Osteocyte (in vitro differentiated cells): ENCODE measurements around the gene TRIM41. TPM values are rescaled to one million over a fixed set of nuclear protein-coding genes. Genes with fewer than 3 reads are reported as not detected.

Source experiments
- DNase-seq: peaks from one replicate; pipeline ENCODE4 v3.0.0; 2021; ENCODE audit warnings: mixed read lengths; ENCODE audit not compliant: unreplicated experiment; ENCODE audit errors: extremely low spot score
- H3K27ac Mint-ChIP-seq: one replicate; pipeline ENCODE4 v1.8.0; 2021; ENCODE audit warnings: mild to moderate bottlenecking, mixed read lengths; ENCODE audit not compliant: unreplicated experiment
- H3K27me3 Mint-ChIP-seq: one replicate; pipeline ENCODE4 v1.8.0; 2021; ENCODE audit warnings: mixed read lengths; ENCODE audit not compliant: unreplicated experiment
- H3K36me3 Mint-ChIP-seq: one replicate; pipeline ENCODE4 v1.8.0; 2021; ENCODE audit warnings: mixed read lengths; ENCODE audit not compliant: unreplicated experiment
- H3K4me1 Mint-ChIP-seq: one replicate; pipeline ENCODE4 v1.8.0; 2021; ENCODE audit warnings: mixed read lengths; ENCODE audit not compliant: unreplicated experiment
- H3K4me3 Mint-ChIP-seq: one replicate; pipeline ENCODE4 v1.8.0; 2021; ENCODE audit warnings: mild to moderate bottlenecking, moderate library complexity, mixed read lengths; ENCODE audit not compliant: unreplicated experiment
- H3K9me3 Mint-ChIP-seq: one replicate; pipeline ENCODE4 v1.8.0; 2021; ENCODE audit warnings: mixed read lengths; ENCODE audit not compliant: unreplicated experiment
- total RNA-seq: library from RNA; stranded (reverse); gene quantifications from 2 replicates; pipeline ENCODE4 v1.2.1, GENCODE V29; 2021
- TF ChIP-seq, protein P1 (sequence below): fragments of 200-600 bp; sonication (generic); IDR thresholded peaks from 2 replicates; pipeline ENCODE4 v1.5.0; 2021; ENCODE audit warnings: antibody characterized with exemption, mild to moderate bottlenecking, moderate library complexity

TRIM41 gene
- total RNA-seq, 1 donor from 2014 or later, result 27.1 TPM

DNA sequence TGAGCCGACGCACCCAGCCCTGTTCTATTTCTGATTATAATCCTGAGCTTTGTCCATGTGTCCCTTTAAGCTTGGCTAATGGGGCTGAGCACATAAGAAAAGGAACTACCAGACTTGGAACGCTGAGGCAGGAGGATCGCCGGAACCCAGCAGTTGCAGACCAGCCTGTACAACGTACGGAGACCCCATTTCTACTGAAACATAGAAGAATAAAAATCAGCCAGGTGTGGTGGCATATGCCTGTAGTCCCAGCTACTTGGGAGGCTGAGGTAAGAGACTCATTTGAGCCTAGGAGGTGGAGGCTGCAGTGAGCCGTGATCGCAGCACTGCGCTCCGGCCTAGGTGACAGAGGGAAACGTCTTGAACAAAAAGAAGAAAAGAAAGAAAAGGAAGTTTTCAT lies 40.4 kb upstream of the TRIM41 start:
- DNase-seq, result no peak
- Mint-ChIP-seq H3K27ac (no peak overlapping the region), H3K4me1 (peaks cover 12% of the 10 kb centered on the region), H3K4me3 (no peak overlapping the region), H3K36me3 (no peaks in the 10 kb centered on the region), H3K9me3 (no peaks in the 10 kb centered on the region), H3K27me3 (no peaks in the 10 kb centered on the region)
- TF ChIP-seq, protein P1, sequence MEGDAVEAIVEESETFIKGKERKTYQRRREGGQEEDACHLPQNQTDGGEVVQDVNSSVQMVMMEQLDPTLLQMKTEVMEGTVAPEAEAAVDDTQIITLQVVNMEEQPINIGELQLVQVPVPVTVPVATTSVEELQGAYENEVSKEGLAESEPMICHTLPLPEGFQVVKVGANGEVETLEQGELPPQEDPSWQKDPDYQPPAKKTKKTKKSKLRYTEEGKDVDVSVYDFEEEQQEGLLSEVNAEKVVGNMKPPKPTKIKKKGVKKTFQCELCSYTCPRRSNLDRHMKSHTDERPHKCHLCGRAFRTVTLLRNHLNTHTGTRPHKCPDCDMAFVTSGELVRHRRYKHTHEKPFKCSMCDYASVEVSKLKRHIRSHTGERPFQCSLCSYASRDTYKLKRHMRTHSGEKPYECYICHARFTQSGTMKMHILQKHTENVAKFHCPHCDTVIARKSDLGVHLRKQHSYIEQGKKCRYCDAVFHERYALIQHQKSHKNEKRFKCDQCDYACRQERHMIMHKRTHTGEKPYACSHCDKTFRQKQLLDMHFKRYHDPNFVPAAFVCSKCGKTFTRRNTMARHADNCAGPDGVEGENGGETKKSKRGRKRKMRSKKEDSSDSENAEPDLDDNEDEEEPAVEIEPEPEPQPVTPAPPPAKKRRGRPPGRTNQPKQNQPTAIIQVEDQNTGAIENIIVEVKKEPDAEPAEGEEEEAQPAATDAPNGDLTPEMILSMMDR, result no peak

DNA sequence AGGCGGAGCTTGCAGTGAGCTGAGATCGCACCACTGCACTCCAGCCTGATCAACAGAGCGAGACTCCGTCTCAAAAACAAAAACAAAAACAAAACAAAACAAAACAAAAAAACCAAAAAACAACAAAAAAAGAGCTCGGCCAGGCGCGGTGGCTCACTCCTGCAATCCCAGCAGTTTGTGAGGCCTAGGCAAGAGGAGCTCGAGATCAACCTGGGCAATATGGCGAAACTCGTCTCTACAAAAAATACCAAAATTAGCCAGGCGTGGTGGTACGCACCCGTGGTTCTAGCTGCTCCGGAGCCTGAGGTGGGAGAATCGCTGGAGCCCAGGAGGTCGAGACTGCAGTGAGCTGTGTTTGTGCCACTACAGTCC lies 38.2 kb upstream of the TRIM41 start:
- H3K27me3 Mint-ChIP-seq, result no peaks in the 10 kb centered on the region
- H3K36me3 Mint-ChIP-seq, result no peaks in the 10 kb centered on the region
- H3K27ac Mint-ChIP-seq, result peak overlapping the region; percentile 99
- peaks cover 19% of the 10 kb centered on the region for H3K4me1 Mint-ChIP-seq
- H3K4me3 Mint-ChIP-seq, result peak overlapping the region; percentile 86
- H3K9me3 Mint-ChIP-seq, result no peaks in the 10 kb centered on the region
- no peak for DNase-seq
- TF ChIP-seq, protein P1, result no peak

DNA sequence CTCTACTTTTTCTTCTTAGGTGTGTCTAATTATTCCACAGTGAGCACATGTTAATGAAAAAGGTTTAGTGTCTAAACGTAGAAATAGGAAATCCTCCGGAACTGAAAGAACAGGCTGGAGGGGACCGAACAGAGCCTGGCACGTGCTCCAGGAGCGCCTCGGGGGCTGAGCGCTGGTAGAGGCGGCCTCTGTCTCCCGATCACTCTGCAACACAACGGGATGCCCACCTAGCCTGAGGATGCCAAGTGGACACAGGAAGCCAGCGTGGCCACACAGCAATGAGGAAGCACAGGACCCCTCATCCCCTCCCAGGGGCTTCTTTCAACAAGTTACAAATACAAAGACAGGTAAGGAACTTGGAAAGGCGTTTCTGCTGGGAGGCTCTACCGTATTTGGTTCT lies 37.5 kb upstream of the TRIM41 start:
- H3K4me3 Mint-ChIP-seq, result peak overlapping the region; percentile 10
- DNase-seq, result no peak
- H3K27me3 Mint-ChIP-seq, result no peaks in the 10 kb centered on the region
- TF ChIP-seq, protein P1, result no peak
- H3K4me1 Mint-ChIP-seq, result peaks cover 20% of the 10 kb centered on the region
- no peaks in the 10 kb centered on the region for H3K9me3 Mint-ChIP-seq
- no peaks in the 10 kb centered on the region for H3K36me3 Mint-ChIP-seq
- no peak overlapping the region for H3K27ac Mint-ChIP-seq

DNA sequence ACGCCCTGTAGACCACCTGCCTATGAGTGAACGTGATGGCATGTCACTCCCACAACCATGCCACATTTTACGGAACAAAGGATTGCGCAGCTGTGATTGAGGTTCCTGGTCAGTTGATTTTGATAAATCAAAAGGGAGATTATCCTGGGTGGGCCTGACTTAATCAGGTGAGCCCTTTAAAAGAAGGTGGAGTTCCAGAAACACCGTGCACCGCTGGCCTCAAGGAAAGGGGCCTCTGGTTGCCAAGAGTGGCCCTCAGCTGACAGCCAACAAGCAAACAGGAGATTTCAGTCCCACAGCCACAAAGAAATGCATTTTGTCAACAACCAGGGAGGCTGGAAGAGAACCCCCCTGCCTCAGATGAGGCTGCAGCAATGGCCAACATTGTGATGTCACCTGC lies 37.1 kb upstream of the TRIM41 start:
- Mint-ChIP-seq H3K36me3 (no peaks in the 10 kb centered on the region), H3K4me3 (no peak overlapping the region), H3K27ac (no peak overlapping the region), H3K9me3 (no peaks in the 10 kb centered on the region), H3K27me3 (no peaks in the 10 kb centered on the region), H3K4me1 (peaks cover 20% of the 10 kb centered on the region)
- TF ChIP-seq, protein P1, result no peak
- no peak for DNase-seq

DNA sequence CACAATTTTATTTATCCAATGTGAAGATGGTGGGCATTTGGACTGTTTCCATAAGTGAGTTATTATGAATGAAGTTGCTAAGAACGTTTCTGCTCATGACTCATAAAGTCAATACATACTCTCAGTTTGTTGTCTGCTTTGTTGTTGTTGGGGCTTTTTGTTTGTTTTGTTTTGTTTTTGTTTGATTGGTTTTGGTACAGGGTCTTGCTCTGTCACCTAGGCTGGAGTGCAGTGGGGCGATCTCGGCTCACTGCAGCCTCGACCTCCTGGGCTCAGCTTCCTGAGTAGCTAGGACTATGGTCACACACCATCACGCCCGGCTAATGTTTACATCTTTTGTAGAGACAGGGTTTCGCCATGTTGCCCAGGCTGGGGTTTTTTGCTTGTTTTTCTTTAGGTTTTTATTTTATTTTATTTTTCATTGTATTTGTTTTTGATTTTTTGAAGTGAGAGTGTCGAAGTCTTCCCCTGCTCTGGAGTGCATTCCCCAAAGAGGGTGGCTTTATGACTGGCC lies 36.0 kb upstream of the TRIM41 start:
- no peaks in the 10 kb centered on the region for H3K36me3 Mint-ChIP-seq
- TF ChIP-seq, protein P1, result no peak
- H3K27ac Mint-ChIP-seq, result peak overlapping the region; percentile 98
- DNase-seq, result no peak
- H3K9me3 Mint-ChIP-seq, result no peaks in the 10 kb centered on the region
- peak overlapping the region; percentile 97 for H3K4me3 Mint-ChIP-seq
- no peaks in the 10 kb centered on the region for H3K27me3 Mint-ChIP-seq
- peaks cover 25% of the 10 kb centered on the region for H3K4me1 Mint-ChIP-seq
